Measurements from ENCODE around the gene ZNF385A.

The ZNF385A gene

DNA sequence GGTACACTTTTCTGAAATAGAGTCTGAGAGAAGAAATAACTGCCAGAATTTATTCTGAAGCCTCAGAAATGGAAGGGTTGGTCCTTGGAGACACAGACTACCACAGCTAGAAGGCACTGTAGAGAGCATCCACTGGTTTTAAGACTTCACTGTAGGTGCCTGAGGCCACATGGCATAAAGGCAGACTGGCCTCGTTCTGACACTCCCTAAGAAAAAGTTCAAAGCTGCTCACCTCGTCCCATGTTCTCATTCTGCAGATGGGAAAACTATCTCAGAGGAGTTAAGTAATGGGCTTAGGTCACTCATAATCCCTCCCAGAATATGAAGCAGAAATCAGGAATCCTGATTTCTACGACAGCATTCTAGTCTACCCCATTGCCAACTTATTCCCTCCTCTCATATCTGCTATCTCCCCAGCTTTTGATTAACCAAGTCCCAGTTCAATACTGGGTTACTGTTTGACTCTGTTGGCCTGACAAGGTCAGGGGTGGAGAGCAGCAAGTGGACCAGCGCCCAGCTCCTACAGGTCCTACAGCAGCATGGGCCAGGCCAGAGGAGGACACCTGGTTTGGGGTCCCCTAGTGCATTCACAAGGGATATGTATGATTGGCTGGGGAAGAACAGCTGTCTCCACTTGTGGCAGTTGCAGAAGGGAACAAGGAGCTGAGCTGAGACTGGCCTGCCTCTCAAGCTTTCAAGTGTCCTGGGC is 30.8 kb upstream of the ZNF385A start:
- DNase-seq: no peak

DNA sequence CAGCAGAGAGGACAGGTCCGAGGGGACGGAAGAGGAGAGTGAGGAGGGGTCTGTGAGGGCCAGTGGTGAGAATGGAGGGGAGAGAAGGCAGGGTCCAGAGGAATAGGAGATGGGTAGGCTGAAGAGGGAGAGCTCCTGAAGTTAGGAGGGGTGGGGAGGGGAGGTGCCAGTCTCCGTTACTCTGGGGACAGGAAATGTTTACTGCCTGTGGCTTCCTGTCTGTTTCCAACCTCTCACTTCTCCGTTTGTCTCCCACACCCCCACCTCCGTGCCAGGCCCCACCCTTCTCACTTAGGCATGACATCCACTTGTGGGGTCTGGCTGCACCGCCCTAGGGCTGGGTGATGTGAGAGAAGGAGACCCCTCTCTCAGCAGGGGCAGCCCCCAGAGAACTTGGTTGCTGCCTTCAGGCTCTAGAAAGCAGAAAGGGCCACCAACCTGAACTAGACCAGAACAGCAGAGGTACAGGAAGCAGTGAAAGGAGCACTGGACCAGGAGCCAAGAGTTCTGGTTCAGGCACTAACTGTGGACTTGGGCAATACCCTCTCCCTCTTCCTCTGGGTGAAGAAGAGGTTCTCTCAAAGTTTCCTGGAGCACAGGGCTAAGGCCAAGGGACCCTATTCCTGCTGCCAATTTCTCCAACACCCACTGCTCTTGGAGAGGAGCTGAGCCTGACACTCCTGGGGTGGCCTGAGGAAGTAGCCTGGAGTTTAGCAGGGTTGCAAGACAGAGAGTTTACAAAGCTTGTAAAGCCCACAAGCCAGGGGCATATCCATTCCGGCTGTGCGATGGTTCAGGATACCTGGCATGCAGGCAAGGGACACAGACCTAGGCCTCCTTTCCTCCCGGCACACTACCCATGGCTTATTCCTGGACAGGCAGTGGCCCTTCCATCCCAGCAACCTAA is 29.0 kb upstream of the ZNF385A start:
- no peak for DNase-seq

DNA sequence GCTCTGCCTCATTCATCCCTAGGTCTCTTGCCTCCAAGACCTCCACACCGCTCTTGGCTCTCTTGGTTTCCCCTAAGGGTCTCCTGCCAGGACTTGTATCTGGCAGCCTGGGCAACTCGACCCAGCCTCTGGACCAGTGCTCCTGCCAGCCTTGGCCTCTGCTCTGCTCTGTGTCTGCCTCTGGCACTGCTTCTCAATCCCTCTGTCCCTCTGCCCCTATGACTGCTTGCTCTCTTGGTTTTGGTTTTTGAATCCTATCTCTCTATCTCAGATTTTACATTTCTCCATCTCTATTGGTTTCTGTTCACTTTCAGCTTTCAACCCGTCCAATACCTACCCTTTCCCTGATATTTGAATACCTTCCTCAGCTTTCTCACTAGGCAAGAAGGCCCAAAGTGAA is 28.3 kb upstream of the ZNF385A start:
- DNase-seq: no peak

DNA sequence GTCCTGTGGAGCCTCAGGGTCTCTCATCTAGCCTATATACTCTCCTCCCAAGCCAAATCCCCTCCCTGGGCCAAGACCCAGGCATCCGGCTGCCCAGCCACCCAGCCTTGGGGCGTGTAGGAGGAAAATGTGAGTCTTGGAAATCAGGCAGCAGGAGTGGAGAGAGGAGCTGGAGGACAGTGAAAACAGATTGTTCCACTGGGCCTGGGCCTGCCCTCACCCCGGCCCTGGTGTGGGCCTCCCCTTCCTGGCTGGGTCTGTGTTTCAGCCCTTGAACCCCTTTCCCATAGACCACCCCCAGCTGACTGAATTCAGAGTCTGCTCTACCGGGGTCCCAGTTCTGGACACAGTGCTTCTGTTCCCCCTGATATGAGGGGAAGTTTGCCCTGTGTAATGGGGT is 27.8 kb upstream of the ZNF385A start:
- no peak for DNase-seq

DNA sequence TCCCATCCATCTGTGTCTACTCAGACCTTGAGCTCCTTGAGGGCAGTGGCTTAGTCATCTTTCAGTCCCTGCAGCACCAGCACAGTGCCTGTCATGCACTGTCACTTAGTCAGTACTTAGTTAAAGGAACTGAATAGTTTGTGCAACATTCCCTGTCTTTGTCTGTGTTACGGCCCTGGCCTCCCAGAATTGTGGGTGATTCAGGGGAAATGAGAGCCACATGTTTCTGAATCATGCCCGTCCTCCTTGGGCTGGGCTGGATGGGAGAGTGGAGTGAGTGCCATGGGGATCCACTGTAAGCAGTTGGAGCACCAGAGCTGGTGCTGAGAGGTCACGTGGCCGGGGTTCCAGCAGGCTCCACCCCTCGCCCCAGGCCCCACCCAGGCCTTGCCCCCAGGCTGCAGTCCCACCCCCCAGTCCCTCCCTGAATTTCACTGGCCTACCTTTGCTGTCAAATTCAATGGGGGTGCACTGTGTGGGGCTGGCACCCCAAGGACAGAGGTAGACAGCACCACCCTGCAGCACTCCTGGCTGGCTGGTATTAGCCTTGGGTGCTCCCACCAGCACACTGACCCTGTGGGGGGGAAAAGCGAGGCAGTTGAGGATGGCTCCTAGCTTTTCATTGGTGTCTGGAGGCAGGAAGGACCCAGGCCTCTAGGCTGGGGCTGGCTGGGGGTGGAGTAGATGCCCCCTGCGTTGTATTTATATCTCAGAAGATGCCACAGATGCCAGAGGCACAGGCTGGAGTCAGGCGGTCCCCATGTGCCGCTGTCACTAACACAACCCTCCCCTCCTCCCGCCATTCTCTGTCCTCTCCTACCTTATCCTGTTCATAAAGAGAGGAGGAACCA is 27.1 kb upstream of the ZNF385A start:
- no peak for DNase-seq

DNA sequence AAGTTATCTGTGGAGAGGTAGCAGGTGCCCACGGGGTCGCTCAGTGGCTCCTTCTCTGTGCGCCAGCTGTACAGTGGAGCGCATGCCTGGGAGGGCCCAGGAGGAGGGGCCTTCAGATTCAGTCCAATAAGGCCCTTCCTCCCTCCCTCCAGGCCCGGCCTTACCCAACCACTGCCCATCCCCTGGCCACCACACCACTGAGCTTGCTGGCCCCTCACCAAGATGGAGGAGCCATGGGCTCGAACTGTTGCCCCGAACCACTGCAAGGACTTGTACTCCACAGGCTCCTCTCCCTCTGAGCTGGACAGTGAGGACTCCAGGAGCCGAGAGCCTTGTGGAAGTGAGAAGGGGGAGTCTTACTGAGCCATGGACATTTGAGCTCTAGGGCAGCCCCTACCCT is 24.7 kb upstream of the ZNF385A start:
- DNase-seq: no peak

DNA sequence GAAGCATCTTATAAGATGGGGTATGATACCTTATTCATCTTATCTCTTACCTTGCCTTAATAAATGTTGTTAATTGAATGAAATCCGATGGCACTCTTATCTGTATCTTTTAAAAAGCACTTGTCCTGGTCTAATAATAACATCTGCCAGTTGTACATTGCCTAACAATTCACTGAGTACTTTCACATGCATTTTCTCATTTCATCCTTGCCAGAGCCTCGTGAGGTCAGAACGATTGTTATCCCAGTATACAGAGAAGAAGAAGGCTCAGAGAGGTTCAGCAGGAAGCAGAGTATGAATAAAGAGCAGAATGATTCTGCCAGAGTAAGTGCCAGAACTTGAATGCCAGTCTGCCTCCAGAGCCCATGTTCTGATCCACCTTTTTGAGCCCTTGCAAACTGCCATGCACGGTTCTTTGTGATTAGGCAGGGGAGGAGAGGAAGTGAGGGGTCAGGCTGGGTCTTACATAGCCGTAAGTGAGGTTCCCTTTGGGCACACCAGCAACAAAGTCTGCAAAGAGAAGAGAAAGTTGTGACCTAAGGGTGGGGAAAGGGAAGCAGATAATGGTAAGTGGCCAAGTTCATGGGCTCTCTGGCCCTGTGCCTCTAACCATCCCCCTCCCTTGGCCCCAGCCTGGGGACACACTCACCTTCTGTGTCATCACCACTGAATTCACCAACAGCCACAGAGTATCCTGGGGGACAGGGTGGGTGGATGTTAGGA is 22.8 kb upstream of the ZNF385A start:
- no peak for DNase-seq

DNA sequence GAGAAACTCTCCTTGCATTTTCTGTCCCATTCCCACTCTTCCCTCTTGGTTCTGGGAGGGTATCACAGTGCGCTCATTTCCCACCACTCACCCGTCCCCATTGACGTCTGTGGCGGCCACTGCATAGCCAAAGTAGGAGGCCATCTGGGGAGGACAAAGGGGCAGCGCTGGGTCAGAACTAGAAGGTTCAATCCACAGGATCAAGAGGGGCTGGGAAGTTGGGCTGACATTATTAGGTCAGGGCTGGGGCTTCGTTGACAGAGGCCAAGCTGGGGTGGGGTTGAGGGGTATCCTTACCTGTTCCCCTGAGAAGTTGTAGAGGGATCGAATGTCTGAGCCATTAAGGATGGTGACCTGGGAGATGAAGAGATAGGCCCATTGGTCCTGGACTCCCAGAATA is 21.0 kb upstream of the ZNF385A start:
- no peak for DNase-seq

DNA sequence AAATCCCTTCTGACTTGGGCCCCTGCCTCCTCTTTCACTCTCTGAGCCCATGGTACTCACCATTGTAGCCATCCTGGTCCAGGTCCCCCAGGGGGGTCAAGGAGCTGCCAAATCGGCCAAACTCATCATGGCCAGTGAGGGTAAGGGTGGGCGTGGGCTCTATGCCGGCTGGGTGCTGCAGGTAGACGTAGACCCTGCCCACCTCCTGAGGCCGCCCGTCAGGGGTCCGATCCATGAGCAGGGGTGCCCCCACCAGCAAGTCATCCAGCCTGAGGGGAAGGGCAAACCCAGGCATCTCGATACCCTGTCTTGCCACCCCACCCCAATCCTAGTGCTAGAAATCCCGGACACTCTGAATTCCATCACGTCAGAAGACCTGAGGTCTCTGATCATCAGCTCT is 20.6 kb upstream of the ZNF385A start:
- no peak for DNase-seq

DNA sequence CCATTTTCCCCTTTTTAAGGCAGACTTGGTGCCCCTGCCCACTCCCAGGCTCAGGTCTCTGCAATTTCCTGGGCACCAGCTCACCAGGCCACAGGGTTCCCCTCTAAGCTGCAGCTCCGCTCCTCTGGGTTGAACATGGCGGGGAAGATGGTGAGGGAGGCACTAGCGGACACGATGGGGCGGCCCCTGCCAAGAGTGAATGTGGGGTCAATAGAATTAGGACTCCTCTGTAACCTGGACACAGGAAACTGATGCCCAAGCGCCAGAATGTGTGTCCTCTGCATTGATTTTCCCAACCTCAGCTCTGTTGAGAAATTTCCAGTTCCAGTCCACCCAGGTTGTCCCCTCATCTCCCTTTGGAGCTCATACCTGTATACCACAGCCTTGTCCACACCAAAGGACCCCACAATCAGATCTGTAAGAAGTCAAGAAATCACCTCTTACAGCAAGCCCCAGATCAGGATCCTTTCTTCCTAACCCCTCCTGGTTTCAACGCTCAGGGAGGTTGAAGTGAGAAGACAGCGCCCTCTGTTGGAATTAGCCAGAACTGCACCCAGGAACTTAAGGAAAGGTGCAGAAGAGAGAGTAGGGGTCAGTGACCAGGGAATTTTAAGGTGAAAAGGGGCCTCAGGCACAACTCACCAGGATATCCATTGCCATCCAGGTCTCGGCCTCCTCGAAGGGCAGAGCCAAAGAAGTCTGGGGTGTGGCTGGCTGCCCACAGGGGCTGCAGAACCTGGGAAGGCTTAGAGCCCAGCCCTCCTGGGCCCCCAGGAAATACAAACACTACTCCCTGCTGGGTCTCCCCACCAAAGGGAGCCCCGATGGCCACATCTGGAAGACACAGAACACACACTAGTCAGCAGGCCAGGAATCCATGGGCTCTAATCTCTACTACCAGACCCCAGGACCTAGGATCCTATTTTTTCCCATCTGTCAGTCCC is 19.8 kb upstream of the ZNF385A start:
- DNase-seq: no peak

DNA sequence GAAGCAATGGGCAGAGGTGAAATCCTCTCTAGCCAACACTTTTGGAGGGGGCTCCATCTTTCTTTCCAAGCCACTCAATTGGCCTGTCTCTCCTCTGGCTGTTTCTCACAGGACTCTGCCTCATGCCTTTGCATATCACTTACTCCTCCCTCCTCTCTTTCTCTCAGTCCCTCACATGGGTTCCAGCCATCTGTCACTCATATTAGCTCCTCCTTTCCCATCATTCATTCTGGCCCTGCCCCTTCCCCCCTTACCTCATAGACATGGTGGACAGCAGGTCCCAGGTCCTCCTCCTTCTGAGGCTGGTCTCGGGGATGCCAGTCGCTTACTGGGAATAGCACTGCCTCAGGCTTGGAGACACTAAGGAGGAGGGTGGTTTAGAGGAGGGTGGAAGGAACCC is 16.6 kb upstream of the ZNF385A start:
- no peak for DNase-seq

DNA sequence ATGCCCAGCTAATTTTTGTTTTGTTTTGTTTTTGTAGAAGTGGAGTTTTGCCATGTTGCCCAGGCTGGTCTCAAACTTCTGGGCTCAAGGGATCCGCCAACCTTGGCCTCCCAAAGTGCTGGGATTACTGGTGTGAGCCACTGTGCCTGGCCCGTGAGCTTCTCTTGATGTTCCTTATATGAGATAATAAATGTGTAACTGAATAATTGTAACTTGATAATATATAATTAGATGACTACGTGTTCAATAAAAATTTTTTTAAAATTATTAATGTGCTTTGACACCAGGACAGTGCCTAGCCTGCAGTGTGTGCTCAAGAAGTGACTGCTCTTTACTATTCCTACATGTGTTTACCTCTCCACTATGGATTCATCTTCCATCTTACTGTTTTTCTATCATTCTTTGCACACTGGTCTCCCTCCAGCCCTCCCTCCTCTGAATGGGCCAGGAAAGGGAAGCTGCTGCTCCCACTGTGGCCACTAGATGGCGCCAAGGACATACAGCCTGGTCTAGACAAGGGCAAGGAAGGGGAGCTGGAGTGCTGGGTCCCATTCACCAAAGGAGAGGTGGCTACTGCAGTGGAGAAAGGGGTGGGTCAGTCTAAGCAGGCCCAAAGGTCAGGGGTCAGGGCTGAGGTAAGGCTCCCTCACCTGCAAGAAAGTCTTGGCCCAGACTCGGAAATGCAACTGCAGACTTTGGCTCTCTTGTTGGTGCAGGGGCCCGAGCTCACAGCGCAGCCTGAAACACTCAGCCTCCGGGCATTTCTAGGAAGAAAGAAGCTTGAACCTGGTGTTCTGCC is 14.7 kb upstream of the ZNF385A start:
- no peak for DNase-seq

DNA sequence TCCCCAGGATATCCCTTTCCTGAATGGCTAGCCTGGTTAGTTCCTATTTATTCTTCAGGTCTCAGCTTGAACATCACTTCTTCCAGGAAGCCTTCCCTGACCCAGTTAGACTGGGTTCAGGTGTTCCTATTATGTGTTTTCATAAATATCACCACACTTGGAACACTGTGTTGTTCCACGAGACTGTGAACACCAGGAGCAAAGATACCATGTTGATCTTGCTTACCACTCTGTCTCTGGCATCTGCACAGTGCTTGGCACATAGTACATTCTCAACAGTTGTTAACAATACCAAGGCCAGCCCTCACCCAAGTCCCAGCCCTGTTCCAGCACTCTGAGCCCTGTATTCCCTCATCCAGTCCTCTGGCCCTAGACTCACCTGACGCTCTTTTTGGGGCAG is 13.7 kb upstream of the ZNF385A start:
- DNase-seq: no peak

DNA sequence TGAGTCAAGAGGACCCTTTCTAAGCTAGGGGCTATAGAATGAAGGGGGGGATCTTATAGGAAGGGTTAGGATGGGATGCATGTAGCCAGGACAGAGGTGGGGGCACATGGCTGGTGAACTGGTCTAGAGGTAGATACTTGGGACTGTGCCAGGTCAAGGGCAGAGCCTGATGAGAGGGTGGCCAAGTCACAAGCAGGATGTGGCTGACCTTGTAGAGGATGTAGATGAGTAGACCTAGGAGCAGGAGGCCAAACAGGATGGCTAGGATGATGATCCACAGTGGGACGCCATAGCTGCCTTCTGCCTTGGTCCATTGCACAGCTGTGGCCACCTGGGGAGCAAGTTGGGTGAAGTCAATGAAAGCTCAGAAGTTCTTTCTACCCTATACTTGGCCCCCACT is 12.6 kb upstream of the ZNF385A start:
- no peak for DNase-seq

DNA sequence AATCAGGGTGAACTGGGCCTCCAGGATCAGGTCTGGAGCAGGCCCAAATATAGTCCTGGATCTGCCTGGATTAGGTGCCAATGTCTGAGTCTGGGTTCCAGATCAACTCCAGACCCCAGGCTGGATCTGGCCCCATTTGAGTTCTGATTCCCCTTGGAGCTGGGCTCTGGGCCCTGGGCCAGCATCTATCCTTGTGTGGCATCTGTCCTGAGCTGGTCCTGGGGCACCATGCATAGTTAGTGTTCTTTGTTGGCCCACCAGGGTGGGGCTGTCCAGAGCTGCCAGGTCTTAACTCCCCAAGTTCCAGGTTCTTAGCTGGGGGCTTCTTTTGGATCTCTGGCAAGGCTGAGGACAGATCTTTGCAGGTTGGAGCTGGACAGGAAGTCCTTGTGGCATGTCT is 11.0 kb upstream of the ZNF385A start:
- no peak for DNase-seq

DNA sequence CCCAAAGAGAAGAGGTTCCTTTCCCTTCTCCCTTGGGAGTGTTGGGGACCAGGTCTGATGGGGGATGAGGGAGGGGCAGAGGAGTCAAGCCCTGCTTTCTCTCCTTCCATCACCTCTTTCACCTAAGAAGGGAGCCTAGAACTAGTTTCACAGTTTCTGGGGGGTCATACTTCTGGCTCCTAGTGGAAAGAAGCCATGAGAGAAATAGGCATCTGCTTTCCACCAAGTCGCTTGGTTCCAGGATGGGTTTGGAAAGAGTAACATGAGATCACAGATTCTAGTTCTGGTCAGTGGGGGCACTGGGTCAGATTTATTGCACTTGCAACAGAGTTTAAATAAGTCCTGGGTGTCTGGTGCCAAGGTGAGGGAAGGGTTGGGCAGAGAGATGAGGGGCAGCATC is 10.5 kb upstream of the ZNF385A start:
- DNase-seq: no peak

DNA sequence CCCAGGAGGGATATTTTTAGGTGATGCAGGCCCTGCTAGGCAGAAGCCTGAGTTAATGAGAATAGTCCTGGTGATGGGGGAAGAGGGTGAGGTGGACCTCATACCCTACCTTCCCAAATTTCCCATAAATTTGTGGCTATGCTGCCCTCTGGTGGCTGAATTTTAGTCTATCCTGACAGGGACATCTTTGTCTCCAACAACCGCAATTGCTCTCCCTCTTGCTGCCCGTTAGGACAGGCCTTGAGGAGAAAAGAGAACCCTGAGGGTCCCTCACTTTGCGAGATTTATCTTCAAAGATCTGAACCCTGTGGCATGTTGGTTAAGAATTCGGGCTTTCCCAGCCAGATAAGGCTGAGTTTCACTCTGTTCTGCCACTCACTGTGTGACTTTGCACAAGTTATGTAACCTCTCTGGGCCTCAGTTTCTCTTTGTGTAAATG is 9.8 kb upstream of the ZNF385A start:
- peak; percentile 33 for DNase-seq

DNA sequence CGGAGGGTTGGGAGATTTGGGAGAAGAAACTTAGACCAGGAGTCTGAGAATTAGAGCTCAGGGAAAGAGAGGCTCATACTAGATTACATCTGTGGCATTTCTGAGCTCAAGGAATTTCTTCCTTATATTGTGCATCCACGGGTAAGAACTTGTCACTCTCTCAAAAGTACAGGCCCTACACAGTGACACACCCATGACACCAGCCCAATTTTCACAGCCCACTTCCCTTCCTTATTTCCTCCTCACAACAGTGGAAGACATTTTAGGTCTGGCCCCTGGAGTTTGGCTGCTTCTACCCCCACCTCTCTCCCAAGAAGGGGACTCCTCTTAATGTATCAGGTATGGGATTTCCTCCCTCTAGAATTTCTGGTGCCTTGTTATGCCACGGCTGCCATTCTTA is 9.2 kb upstream of the ZNF385A start:
- DNase-seq: no peak

DNA sequence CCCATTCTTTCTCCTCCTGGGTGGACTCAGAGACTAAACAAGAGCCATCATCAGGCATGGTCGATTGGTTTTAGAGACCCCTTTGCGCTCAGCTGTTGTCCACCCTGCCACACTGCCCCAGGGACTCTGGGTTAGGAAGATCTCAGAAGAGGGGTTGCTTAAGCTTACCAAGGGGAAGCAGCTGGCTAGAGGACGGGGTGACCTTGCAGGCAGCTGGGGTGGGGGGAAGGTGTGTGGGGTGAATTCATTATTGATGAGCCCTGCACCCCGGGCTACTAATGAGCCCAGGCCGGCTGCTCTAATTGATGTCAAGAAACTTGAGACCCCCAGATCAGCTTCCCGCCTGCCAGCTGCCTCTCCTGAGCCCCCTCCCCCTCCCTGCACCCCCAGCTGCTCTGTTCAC is 8.7 kb upstream of the ZNF385A start:
- DNase-seq: peak; percentile 43

DNA sequence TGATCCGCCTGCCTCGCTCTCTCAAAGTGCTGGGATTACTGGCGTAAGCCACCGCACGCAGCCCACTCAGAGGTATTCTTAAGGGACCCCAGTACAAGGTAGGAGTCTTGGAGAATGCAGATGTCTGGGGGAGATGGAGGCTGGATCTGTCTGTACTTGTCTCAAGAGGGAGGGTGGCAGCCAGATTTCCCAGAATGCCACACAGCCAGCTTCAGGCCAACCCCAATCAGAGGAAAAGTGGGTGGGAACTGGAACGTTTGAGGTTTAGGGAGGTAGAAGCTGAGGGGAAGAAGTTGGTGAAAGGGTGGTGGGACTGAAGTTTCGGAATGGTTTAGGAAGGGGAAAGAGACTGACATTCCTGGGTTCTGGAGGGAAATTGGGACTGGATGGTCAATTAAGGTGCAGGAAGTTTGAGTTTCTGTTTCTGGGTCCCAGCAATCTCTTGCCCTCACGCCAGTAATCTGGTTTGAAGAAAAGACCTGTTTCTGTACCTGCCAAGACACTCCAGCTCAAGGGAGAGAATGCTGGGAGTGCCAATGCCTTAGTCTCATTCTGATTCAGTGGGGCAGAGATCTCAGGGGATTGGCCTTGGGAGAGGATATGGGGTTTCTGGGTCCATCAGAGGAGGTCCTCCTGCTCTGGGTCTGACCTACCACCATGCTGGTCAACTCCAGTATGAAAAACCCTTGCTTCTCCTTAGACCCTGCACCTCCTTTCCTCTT is 8.1 kb upstream of the ZNF385A start:
- no peak for DNase-seq
